Esophagus mucosa (tissue), 1 donor: ENCODE results near the gene PDCD1. TPM values are rescaled to one million over a fixed set of nuclear protein-coding genes. Genes with fewer than 3 reads are reported as not detected.

Experiments used
- ATAC-seq: fragments of 200-7000 bp; cut with Tn5 transposase; one replicate; pipeline ENCODE4 v1.9.1; 2020
- total RNA-seq: library from RNA; stranded (reverse); gene quantifications from one replicate; pipeline ENCODE4 v1.2.4, GENCODE V29; 2023
- donor health status: DM: yes; HTN: yes; CAD: no.

PDCD1 gene
- total RNA-seq, 1 donor from 2014 or later: 0.20 TPM

DNA sequence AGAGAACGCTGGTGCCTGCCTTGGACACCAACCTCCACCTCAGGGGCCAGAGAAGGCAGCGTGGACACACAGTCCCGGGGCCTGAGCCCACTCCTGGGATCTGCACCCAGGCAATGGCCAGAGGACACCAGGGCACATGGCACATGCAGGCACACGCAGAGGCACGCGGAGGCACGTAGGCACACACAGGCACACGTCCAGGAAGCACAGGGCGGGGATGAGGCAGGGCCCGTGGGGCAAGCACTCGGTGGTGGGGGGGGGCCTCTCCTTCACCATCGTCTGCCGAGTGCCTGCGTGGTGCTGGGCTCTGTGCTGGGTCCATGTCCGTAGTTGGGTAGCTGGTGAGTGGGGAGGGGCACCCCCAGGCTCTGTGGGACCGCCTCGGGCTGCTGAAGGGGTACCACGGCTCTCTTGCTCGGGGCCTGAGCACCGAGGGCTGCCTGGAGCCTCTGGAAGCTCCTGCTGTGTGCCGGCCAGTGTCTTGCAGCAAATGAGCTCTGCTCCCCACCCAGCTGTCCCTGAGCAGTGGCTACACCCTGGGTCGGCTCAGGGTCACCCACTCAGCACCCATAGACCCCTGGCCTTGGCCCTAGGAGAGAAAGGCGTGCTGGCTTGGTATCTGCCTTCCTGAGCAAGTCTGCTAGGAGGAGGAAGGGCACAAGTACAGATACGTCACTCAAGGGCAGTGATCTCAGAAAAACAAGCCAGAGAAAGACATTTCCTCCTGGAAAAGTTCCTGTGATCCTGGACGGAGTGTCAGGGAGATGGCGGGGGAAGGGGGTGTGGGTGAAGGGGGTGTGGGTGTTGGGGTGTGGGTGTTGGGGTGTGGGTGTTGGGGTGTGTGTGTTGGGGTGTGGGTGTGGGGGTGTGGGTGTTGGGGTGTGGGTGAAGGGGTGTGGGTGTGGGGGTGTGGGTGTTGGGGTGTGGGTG, 37.3 kb upstream of the PDCD1 start:
- peak; percentile 82 for ATAC-seq

DNA sequence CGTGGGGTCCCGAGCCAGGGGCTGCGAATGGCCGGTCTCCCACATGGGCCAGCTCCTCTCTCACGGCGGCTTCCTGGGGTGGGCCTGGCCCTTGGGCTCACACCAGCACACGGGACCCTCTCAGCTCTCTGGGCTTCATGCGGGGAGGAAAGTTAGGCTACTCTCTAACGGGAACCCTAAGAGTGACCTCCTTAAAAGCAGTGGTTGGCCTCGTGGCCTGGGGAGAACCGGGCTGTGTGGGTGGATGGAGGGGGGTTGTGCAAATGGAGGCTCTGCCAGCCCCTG, 36.7 kb upstream of the PDCD1 start:
- no peak for ATAC-seq

DNA sequence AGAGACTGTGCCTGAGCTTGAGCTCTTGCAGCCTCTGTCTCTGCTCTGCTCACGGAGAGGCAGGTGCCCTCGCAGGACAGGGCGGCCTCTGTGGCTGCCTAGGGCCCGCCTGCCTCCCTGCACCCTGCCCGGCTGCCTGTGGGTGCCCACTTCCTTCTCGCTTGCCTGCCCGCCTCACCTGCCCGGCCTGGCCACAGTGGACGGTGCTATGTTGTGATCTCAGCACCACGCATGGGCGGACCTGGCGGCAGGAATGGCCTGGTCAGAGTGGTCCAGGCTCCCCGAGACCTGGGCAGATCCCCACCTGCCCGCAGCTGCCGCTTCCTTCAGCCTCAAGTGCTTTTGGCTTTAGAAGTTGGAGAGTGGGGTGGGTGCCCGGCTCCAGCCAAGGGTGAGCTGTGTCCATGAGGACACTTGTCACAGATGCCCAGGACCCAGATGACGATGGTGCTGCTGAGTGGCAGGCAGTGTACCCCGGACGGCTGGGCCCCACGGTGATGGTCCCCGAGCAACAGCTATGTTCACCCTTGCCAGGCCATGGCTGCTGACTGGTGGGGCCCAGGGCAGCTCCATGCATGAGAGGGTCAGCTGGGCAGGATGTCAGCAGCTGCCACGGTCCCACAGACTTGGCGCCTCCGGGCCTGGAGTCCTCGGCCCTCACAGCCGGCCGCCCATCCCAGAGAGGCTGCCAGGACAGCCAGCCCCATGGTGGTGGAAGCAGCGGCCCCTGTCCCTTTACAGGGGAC, 36.2 kb upstream of the PDCD1 start:
- peak; percentile 2 for ATAC-seq

DNA sequence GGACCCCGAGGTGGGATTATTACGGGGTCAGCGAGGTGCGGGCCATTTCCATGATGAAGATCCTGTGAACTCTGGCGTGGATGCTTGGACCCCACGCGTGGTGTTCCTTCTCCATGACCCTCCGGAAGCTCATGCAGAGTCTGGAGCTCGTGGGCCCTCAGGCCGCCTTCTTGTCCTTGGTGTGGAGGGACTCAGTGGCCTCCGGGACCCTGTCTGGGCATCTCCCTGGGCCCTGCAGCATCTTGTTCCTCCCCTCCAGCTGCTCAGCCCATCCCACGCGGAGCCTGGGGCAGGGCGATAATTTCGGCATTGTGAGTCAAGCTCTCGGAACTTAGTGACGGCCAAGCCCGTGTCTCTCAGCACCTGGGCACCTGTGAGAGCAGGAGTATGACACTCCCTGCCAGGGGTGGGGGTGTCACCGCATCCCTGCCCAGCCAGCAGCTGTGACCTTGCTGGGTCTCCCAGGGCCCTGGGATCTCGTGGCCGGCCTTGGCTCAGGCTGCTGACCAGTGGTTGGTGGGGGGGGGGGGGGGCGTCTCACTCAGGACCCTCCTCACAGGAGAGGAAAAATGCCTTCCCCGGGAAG, 35.5 kb upstream of the PDCD1 start:
- peak; percentile 84 for ATAC-seq

DNA sequence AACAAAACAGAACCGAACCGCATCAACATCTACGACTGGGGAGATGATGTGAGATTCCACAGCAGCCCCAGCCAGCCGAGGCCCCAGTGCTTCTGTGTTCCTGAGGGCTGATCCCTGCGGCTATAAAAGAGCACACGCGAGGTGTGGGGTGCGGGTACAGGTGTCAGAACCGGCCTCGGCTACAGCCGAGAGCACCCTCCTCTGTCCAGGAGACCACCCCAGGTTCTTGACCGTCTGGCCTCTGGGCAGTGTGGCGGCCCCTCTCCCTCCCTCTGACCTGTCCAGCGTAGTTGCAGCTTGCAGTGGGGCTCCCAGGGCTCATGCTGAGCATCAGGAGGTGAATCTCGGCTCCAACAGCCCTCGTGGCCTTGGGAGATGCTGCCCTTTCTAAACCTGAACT, 34.6 kb upstream of the PDCD1 start:
- no peak for ATAC-seq

DNA sequence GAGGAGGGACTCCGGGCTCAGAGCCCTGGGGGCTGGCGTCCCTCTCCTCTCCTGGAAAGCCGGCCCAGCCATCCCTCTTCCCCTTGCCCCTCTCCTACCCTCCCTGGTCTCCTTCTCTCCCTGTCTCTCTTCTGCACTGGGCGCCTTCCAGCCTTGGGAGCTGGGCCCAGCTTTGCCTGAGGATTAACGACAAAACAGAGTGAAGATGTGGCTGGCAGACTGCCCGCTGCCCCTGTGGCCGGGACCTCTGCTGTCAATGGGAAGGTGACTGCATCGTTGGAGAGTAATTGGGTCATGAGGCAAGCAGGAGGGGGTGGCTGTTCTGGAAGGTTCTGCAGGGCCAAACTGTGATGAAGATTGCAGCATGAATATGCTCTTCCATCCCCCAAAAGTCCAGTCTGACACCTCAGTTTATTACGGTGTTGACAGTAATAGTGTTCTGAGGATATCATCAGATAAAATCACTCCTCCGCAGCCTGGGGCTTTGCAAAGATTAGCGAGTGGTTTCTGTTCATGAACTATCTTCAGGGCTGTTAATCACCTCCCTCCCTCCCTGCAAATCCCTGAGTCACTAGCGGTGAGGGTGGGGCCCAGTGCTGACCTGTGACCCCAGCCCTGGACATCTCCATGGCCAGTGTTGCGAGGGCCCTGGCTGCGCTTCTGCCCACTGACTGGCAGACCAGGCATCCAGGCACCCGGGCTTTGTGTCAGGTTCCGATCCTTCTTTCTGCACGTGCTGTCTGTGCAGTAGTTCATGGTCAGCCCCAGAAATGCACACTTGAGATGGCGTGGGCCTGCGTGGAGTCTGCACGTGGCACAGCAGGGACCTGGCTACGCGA, 33.8 kb upstream of the PDCD1 start:
- ATAC-seq: no peak

DNA sequence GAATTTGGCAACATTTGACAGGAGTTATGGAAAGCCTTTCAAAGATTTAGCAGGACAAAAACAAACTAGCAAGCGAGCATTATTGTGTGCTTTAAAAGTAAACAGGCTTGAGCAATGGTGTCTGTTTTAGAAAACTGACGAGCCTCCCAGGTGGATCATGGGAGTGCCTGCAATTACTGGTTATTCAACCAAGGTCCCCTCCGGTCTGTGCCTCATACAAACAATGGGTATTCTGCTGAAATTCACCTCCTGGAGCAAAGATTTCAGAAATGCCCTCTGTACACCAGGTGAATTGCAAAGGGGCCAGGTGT, 33.2 kb upstream of the PDCD1 start:
- ATAC-seq: no peak

DNA sequence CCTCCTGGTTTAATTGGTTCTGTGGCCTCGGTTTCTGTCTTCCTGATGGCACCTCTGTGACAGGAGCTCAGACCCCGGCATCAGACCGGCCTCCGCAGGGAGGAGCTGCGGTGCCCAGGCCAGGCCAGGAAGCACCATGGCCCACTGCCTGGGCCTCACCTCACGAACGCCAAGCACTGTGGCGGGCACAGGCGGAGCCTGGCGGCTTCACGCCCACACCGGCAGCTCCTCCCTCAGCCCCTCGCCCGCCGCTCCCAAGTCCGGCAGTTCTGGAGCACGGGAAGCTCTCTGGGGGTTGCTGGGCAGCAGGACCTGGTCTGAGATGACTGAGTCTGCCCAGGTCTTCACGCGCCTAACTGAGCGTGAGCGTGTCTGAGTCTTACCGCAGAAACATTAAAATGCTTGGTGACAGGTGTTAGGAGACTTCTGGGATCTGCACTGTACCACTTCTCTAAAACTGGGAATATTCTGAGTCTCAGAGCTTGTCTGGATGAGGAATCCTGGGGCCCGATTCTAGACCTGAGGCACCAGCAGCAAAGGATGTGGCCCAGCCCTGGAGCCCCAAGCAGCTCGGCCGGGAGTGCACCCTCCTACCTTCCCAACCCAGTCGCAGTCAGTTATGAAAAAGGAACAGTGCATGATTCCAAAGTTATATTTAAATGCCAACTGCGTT, 32.8 kb upstream of the PDCD1 start:
- no peak for ATAC-seq

DNA sequence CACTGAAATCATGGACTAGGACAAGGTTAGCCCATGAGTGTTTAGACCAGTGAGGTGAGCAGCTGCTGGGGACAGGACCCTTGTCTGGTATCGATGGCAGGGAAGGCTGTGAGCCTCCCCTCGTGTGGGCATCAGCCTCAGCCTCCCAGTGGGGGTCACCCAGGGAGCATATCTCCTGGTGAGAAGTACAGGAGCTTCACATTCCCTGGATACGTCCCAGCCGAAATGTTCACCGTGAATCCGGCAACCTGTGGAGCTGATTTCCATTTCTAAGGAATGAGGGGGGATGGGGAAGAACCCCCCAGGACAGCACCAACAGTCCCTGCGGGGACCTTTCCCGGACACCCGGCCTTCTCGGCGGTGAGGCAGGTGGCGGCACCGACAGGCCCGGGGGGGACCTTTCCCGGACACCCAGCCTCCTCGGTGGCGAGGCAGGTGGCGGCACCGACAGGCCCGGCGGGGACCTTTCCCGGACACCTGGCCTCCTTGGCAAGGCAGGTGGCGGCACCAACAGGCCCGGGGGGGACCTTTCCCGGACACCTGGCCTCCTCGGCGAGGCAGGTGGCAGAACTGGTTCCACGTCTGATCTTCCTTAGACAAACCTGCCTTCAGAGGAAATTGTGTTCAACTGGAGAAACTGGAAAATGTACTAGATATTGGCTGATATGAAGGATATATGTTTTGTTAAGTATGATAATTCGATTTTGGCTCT, 32.0 kb upstream of the PDCD1 start:
- peak; percentile 27 for ATAC-seq

DNA sequence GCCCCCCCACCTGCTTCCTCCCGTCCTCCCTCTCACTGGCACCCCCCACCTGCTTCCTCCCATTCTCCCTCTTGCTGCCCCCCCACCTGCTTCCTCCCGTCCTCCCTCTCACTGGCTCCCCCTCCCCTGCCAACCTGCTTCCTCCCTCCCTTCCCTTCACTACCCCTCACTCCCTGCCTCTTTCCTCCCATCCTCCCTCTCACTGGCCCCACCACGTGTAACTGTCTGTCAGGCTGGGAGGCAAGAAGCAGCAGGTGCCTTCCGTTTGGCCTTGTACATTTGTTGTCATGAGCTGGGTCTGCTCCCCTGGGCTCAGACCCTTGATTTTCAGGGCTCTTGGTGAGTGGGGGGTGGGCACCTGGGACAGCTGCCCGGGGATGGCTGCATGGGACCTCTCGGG, 29.9 kb upstream of the PDCD1 start:
- ATAC-seq: no peak

DNA sequence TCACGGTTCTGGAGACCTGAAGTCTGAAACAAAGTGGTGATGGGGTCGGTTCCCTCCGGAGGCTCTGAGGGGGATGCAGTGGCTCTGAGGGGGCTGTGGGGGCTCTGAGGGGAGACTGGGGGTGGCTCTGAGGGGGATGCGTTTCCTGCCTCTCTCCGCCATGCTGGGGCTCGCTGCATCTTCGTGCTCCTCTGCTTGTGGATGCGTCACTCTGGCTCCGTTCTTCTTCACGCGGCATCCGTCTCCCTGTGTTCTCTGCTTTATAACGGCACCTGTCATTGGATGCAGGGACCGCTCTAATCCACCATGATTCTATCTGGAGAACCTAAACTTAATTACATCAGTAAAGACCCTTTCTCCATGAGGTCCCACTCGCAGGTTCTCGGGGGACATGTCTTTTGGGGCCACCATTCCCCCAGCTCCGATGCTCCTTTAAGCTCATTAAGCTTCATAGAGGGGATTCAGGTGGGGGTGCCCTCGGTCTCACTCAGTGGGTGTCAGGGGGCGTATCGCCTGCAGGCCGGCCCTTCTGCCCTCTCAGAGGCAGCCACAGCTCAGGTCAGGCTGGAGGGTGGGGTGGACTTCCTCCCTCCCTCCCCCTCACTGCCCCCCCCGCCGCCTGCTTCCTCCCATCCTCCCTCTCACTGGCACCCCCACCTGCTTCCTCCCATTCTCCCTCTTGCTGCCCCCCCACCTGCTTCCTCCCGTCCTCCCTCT, 29.3 kb upstream of the PDCD1 start:
- ATAC-seq: no peak

DNA sequence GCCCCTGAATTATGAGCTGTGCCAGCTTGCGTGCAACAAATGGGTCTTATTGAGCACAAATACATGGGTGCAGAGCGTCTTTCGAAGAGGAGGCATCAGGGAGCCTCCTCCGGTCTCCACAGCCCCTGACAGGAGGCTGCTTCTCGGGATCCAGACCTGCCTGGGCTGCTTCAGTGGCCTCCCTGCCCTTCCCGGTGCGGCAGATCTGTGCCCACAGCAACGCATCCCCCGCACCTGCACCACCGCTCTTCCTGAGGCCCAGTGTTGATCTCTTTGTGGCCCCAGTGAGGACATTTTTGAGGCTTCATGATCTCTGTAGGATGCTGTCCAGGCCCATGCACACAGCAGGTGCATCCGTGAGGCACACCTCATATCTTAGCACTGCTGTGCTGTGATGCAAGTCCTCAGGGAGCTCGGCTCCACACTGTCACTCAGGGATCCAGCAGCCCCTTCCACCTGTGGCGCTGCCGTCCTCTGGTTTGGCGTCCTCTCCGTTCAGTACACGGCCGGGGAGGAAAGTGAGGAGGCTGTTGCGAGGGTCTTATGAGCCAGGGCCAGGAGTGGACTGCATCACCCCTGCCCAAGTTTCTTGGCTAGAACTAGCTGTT, 28.2 kb upstream of the PDCD1 start:
- ATAC-seq: no peak

DNA sequence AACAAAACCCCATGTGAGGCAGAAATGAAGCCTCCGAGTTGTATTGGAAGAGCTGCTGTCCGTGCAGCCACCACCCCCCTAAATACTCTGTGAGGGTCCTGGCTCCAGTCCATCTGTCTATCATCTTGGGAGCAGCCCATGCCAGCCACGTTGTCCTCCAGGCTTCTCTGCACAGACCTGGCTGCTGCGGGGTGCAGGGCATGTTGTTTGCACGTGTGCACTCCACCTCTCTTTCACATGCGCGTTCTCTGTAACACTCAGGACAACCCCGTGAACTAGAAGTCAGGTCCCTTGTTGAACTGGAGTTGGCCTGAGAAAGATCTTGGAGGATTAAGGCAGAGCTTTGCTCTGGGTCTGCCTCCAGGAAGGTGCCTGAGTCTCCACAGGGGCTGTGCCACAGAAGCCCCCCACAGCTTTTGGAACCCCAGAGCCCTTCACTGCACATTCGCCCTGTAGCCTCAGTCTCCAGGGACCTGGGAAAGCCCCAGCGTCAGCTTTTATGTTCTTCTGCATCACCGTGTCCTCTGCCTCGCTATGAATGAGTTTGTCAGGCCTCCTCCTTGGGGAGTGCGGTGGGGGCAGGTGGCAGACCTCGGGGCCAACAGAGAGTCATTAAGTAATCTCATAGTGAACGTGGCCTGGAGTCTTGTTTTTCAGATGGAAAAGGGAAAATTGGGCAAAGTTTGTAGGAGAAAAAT, 27.4 kb upstream of the PDCD1 start:
- no peak for ATAC-seq

DNA sequence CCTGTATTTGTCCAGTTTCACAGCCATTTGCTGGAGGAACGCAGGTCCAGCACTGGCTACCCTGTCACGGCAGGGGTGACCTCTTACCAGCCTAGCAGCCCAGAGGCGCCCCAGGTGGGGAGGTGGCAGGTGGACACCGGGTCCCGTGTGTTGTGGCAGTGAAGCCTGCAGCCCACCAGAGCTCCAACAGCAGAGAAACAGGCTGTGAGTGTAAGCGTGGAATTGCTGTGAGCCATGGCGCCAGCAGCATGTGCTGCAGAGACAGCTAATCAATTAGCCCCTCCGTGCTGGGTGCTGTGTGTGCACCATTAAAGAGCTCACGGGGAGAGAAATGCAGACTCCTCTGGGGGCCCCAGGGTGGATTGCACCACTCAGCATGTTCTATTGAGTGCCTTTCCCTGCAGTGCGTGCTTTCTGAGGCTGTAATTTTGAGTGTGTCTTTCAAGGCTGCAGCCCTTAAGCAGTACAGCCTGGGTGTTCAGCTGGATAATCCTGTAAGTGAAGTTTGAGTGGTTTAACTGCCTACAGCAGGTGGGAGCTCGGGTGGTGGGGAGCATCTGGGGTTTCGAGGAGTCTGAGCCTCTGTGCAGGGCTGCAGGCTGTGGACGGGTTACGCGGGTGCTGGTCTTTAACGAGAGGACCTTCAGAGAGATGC, 26.7 kb upstream of the PDCD1 start:
- no peak for ATAC-seq

DNA sequence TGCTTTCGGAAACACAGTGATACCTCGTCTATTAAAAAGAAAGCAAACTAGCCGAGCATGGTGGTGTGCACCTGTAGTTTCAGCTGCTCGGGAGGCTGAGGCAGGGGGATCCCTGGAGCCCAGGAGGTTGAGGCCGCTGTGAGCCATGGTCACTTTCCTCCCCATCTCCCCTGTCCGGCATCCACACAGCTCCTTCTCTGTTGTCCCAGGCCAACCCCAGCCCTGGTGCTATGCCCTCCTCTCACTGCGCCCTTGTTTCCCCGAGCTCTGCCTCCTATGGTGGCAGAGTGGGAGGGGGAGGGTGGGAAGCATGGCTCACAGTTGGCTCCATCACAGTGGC, 26.2 kb upstream of the PDCD1 start:
- ATAC-seq: no peak

DNA sequence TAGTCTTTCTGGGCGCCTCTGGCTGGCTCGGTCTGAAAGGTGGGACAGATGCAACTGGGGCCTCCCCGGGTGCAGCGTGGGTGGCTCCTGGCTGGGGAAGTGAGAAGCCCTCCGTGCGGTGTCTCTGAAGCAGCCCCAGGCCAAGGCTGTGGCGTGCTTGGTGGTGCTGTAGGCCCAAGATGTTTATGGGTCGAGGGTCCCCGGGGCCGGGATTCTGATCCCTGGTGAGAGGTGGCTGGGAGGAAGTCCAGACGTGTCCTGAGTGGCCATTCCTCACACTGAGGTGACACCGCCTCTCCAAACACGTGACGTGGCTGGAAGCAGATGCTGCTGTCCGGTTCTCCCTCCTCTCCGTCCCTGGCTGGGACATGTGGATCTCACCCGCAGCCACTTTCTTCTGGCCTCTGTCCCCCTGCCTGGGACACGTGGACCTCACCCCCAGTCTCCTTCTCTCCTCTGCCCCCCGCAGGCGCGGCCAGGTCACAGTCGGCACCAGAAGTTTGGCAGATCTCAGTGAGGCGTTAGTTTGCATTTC, 23.5 kb upstream of the PDCD1 start:
- peak; percentile 0 for ATAC-seq

DNA sequence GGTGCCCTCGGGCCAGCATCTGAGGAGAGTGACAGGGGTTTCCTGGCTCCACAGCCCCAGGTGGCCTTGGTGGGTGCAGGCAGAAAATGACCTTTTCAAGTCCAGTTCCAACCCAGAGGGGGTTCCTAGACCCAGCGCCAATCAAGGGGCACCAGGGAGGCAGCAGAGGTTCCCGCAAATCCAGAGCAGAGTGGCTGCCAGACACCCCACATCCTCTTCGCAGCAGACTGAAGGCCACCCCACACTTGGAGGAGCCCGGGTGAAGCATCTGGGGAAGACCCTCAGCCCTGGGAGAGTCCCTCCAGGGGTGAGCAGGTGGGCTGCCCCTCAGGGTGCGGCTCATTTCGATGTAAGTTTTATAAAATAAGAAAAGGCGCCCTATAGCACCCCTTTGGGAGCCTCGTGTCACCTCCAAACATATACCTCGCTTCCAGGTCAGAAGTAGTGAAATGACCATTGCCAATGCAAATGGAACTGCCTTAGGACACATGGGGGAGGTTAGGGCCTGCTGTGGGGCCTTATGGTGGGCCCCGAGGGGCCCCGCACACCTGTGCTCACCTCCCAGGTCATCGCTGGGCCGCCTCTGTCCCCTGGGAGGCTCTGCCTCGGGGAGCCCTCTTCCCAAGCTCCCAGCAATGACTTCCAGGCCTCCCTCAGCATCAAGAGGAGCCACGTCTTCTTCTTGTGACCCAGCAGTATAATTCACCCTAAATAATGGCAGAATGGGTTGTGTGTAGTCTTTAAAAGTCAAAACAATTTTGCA, 21.8 kb upstream of the PDCD1 start:
- no peak for ATAC-seq

DNA sequence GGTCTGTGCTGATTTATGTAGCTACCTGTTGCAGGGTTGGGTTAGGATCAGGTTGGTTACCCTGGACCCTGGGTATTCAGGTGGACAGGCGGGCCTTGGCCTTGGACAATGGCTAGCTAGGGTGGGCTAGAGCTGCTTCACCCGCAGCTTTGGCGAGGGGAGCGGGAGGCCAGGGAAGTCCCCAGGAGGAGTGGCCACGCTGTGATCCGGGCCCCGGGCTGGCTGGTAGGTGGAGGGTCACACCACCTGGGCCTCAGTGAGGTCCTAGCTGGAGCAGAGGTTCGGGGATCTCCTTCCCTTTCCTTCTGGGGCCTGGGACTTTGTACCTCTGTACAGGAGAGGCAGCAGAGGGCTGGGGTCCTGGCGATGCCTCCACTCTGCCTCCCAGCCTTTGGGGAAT, 20.6 kb upstream of the PDCD1 start:
- no peak for ATAC-seq
